Neural cell (in vitro differentiated cells): Measurements from ENCODE around the gene ADCY6. TPM values are rescaled to one million over a fixed set of nuclear protein-coding genes. Genes with fewer than 3 reads are reported as not detected.

Experiments
- H2AFZ ChIP-seq: fragments of 200-600, 300-800 bp; sonication (generic), shearing (Covaris generic); 2 replicates; pipeline ENCODE4 v1.6.0; 2014; ENCODE audit warnings: low read depth, mild to moderate bottlenecking, antibody characterized with exemption, low read length, moderate library complexity
- H3F3A ChIP-seq: fragments of 200-600 bp; shearing (Covaris generic); 2 replicates; pipeline ENCODE4 v1.6.1; 2016; ENCODE audit warnings: mild to moderate bottlenecking, moderate library complexity, mixed read lengths, antibody characterized with exemption, low read length; ENCODE audit not compliant: insufficient read depth, poor library complexity, severe bottlenecking
- H3K27ac ChIP-seq: fragments of 200-600, 300-800 bp; sonication (generic), shearing (Covaris generic); 2 replicates; pipeline ENCODE4 v1.5.1; 2014; ENCODE audit warnings: mild to moderate bottlenecking, low read length, moderate library complexity
- H3K27me3 ChIP-seq: fragments of 300-800, 200-600 bp; sonication (generic), shearing (Covaris generic); 2 replicates; pipeline ENCODE4 v1.6.0; 2014; ENCODE audit warnings: mild to moderate bottlenecking, low read depth, low read length, moderate library complexity; ENCODE audit not compliant: insufficient read depth
- H3K36me3 ChIP-seq: fragments of 300-800, 200-600 bp; sonication (generic), shearing (Covaris generic); 2 replicates; pipeline ENCODE4 v1.5.1; 2014; ENCODE audit warnings: mild to moderate bottlenecking, antibody characterized with exemption, low read length, moderate library complexity; ENCODE audit not compliant: insufficient read depth
- H3K4me2 ChIP-seq: fragments of 300-800, 200-600 bp; sonication (generic), shearing (Covaris generic); 2 replicates; pipeline ENCODE4 v1.6.0; 2014; ENCODE audit warnings: mild to moderate bottlenecking, low read length
- H3K4me3 ChIP-seq: fragments of 300-800, 200-600 bp; sonication (generic), shearing (Covaris generic); 2 replicates; pipeline ENCODE4 v1.5.1; 2014; ENCODE audit warnings: mild to moderate bottlenecking, low read length, moderate library complexity
- H3K79me2 ChIP-seq: fragments of 200-600 bp; shearing (Covaris generic); replicated peaks from 2 replicates; pipeline ENCODE4 v1.6.0; 2014; ENCODE audit warnings: mild to moderate bottlenecking, low read length, moderate library complexity; ENCODE audit not compliant: insufficient read depth
- H3K9ac ChIP-seq: fragments of 300-800, 200-600 bp; sonication (generic), shearing (Covaris generic); 2 replicates; pipeline ENCODE4 v1.6.1; 2016; ENCODE audit warnings: mild to moderate bottlenecking, low read length, mixed read lengths
- H3K9me2 ChIP-seq: fragments of 200-600 bp; shearing (Covaris generic); 2 replicates; pipeline ENCODE4 v1.6.1; 2016; ENCODE audit warnings: mild to moderate bottlenecking, low read length, mixed read lengths; ENCODE audit not compliant: insufficient read depth
- H3K9me3 ChIP-seq: fragments of 200-600, 300-800 bp; sonication (generic), shearing (Covaris generic); 2 replicates; pipeline ENCODE4 v1.6.1; 2016; ENCODE audit warnings: mild to moderate bottlenecking, mixed run types, low read length, moderate library complexity, mixed read lengths
- H4K20me1 ChIP-seq: fragments of 200-600 bp; shearing (Covaris generic); 2 replicates; pipeline ENCODE4 v1.6.1; 2016; ENCODE audit warnings: mild to moderate bottlenecking, mixed run types; ENCODE audit not compliant: insufficient read depth
- CTCF ChIP-seq: fragments of 450-650 bp; IDR thresholded peaks from 2 replicates; pipeline ENCODE4 v1.5.1; 2014; ENCODE audit warnings: antibody characterized with exemption, mild to moderate bottlenecking, moderate library complexity; ENCODE audit not compliant: poor library complexity, severe bottlenecking
- EP300 ChIP-seq: fragments of 450-650 bp; conservative IDR thresholded peaks from 2 replicates; pipeline ENCODE4 v1.6.1; 2014; ENCODE audit warnings: antibody characterized with exemption, mild to moderate bottlenecking, moderate library complexity; ENCODE audit not compliant: poor library complexity, severe bottlenecking
- EZH2 ChIP-seq: fragments of 200-600, 300-800 bp; shearing (Covaris generic), sonication (generic); IDR thresholded peaks from 2 replicates; pipeline ENCODE4 v1.6.1; 2014; ENCODE audit warnings: antibody characterized with exemption, low read length, borderline replicate concordance, mild to moderate bottlenecking; ENCODE audit not compliant: insufficient read depth, poor library complexity, severe bottlenecking
- MXI1 ChIP-seq: fragments of 450-650 bp; conservative IDR thresholded peaks from 2 replicates; pipeline ENCODE4 v1.6.1; 2014; ENCODE audit warnings: antibody characterized with exemption, mild to moderate bottlenecking; ENCODE audit not compliant: poor library complexity, severe bottlenecking
- POLR2AphosphoS5 ChIP-seq: IDR thresholded peaks from 2 replicates; pipeline ENCODE4 v1.6.1; 2012
- RAD21 ChIP-seq: fragments of 450-650 bp; conservative IDR thresholded peaks from 2 replicates; pipeline ENCODE4 v1.6.1; 2014; ENCODE audit warnings: antibody characterized with exemption, mild to moderate bottlenecking, moderate library complexity
- REST ChIP-seq: IDR thresholded peaks from 2 replicates; pipeline ENCODE4 v1.6.1; 2012; ENCODE audit warnings: borderline replicate concordance
- SMC3 ChIP-seq: fragments of 450-650 bp; conservative IDR thresholded peaks from 2 replicates; pipeline ENCODE4 v1.6.1; 2014; ENCODE audit warnings: antibody characterized with exemption, mild to moderate bottlenecking, moderate library complexity; ENCODE audit not compliant: poor library complexity
- TAF1 ChIP-seq: IDR thresholded peaks from 2 replicates; pipeline ENCODE4 v1.6.1; 2012; ENCODE audit warnings: low read depth
- polyA plus RNA-seq: library from polyadenylated mRNA; depleted of rRNA; stranded (reverse); fragments of >200 nt; gene quantifications from 2 replicates; pipeline ENCODE4 v1.2.3, GENCODE V29; 2014

Gene ADCY6
- polyA plus RNA-seq, 1 donor from 2014 or later, result 43.1 TPM

GRCh38 chr12:48827513-48828096 lies 38.7 kb upstream of the ADCY6 start:
- Histone ChIP-seq H3K36me3 (peaks cover 6% of the 10 kb centered on the region), H3K9ac (no peak overlapping the region), H3K27me3 (no peaks in the 10 kb centered on the region), H3K4me3 (no peak overlapping the region), H3K9me2 (no peaks in the 10 kb centered on the region), H3K9me3 (no peaks in the 10 kb centered on the region), H4K20me1 (no peaks in the 10 kb centered on the region), H3F3A (no peaks in the 10 kb centered on the region), H3K79me2 (no peaks in the 10 kb centered on the region), H3K27ac (no peak overlapping the region), H2AFZ (no peak overlapping the region), H3K4me2 (no peak overlapping the region)
- TF ChIP-seq MXI1 (no peak), POLR2AphosphoS5 (no peak), EZH2 (no peak), SMC3 (no peak), CTCF (no peak)

GRCh38 chr12:48827026-48827425 lies 38.1 kb upstream of the ADCY6 start:
- Histone ChIP-seq H3K9me2 (no peaks in the 10 kb centered on the region), H3K27me3 (no peaks in the 10 kb centered on the region), H3K4me2 (no peak overlapping the region), H3K9ac (no peak overlapping the region), H3K79me2 (no peaks in the 10 kb centered on the region), H3K4me3 (no peak overlapping the region), H4K20me1 (no peaks in the 10 kb centered on the region), H3K36me3 (peaks cover 6% of the 10 kb centered on the region), H3K9me3 (no peaks in the 10 kb centered on the region), H2AFZ (no peak overlapping the region), H3K27ac (no peak overlapping the region), H3F3A (no peaks in the 10 kb centered on the region)
- TF ChIP-seq REST (no peak), RAD21 (no peak), POLR2AphosphoS5 (no peak), EZH2 (no peak), EP300 (no peak), TAF1 (no peak), MXI1 (no peak)
